Sigmoid colon (tissue), 7 donors: ENCODE data around the gene ATP6V0E1. TPM values are rescaled to one million over a fixed set of nuclear protein-coding genes. Genes with fewer than 3 reads are reported as not detected.

Experiments used
- DNase-seq: peaks from one replicate; pipeline ENCODE4 v3.0.0-alpha.2; 2019
- H3K27ac ChIP-seq, 4 donors: fragments of 200-600 bp; sonication (generic); one replicate each; pipeline ENCODE4 v1.5.1; 2016 to 2019; ENCODE audit warnings: mild to moderate bottlenecking in 1 of 4
- H3K27me3 ChIP-seq, 3 donors: fragments of 200-600 bp; sonication (generic); one replicate each; pipeline ENCODE4 v1.5.1; 2019; ENCODE audit warnings: mild to moderate bottlenecking in 1 of 3
- H3K36me3 ChIP-seq, 4 donors: fragments of 200-600 bp; sonication (generic); one replicate each; pipeline ENCODE4 v1.5.1; 2016 to 2019
- H3K4me1 ChIP-seq, 4 donors: fragments of 200-600 bp; sonication (generic); one replicate each; pipeline ENCODE4 v1.5.1; 2017 to 2019
- H3K4me3 ChIP-seq, 4 donors: fragments of 200-600 bp; sonication (generic); one replicate each; pipeline ENCODE4 v1.5.1; 2017 to 2019; ENCODE audit warnings: mild to moderate bottlenecking in 2 of 4, moderate library complexity in 1 of 4
- H3K9me3 ChIP-seq, 4 donors: fragments of 200-600 bp in 3 of 4; sonication (generic) in 3 of 4; one replicate each; pipeline versions ENCODE4 v1.5.1 to v1.6.1; 2013 to 2019
- EP300 ChIP-seq, 4 donors: sonication (generic); formaldehyde crosslinking; IDR thresholded peaks; one replicate each; pipeline ENCODE4 v1.6.1; 2017; ENCODE audit warnings: antibody characterized with exemption in 4 of 4
- POLR2A ChIP-seq, 2 donors: fragments of 450-650 bp; IDR thresholded peaks; one replicate each; pipeline ENCODE4 v1.6.1; 2016; ENCODE audit warnings: antibody characterized with exemption in 2 of 2, mild to moderate bottlenecking in 2 of 2, moderate library complexity in 2 of 2
- POLR2AphosphoS5 ChIP-seq, 4 donors: sonication (generic); formaldehyde crosslinking; IDR thresholded peaks; one replicate each; pipeline ENCODE4 v1.6.1; 2017; ENCODE audit warnings: antibody characterized with exemption in 4 of 4
- WGBS, 2 donors: extraction: QIAGEN DNeasy Blood & Tissue Kit; methylation state at CpG; one replicate each; pipeline ENCODE4 v1.1.7; 2013; 5-methylcytosine and 5-hydroxymethylcytosine counted together
- intact Hi-C: fragments of 100-400 bp; cut with DNase I; formaldehyde crosslinking; loops from one replicate; pipeline ENCODE4 v1.15.1; 2023
- polyA plus RNA-seq, 3 donors: library from polyadenylated mRNA; stranded (reverse); fragments of 200-250 nt; gene quantifications; one replicate each; pipeline ENCODE4 v1.2.3, GENCODE V29; 2013
- total RNA-seq, 4 donors: library from RNA; depleted of rRNA; stranded (reverse); fragments of >200 nt; gene quantifications; one replicate each; pipeline ENCODE4 v1.1.0, GENCODE V29; 2016
- TF ChIP-seq, protein P1 (sequence below), 4 experiments: fragments of 450-650 bp in 3 of 4; fragments of 200-600 bp in 1 of 4; IDR thresholded peaks; one replicate each; pipeline ENCODE4 v1.5.1; 2016 to 2019; ENCODE audit warnings: antibody characterized with exemption in 4 of 4, mild to moderate bottlenecking in 3 of 4, moderate library complexity in 2 of 4
- donor health status: healthy with polysubstance abuse.
- donor health status: Bipolar disorder and iron deficiency.
- donor health status: healthy.

Gene ATP6V0E1
- total and polyA plus RNA-seq, 7 donors, result 117 to 261 (median 154) TPM

DNA sequence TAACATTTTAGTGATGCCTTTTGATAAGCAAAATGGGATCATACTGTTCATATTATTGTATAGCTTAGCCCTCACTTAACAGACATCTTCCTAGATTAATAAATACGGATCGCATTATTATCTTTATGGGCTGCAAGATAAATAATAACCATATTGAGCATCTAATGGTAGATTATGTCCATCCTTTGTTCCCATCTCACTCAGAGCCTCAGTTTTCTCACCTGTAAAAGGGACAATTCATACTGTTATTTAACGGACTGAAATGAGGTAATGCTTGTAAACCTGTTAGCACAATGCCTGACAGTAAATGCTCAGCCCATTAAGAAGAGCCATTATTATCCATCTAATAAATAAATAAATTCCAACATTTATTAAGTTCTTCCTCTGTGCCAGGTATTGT is 27.3 kb upstream of the ATP6V0E1 start:
- Histone ChIP-seq H3K4me1 (peaks cover 0 to 54% (median 25%) of the 10 kb centered on the region in 4 donors), H3K4me3 (no peak overlapping the region), H3K9me3 (no peaks in the 10 kb centered on the region), H3K27me3 (no peaks in the 10 kb centered on the region), H3K36me3 (peaks cover 0 to 10% (median 6%) of the 10 kb centered on the region in 4 donors), H3K27ac (peak overlapping the region in 3 of 4 donors; percentile 65 to 88 (median 87))
- intact Hi-C loops, result no loop called here
- TF ChIP-seq, protein P1, sequence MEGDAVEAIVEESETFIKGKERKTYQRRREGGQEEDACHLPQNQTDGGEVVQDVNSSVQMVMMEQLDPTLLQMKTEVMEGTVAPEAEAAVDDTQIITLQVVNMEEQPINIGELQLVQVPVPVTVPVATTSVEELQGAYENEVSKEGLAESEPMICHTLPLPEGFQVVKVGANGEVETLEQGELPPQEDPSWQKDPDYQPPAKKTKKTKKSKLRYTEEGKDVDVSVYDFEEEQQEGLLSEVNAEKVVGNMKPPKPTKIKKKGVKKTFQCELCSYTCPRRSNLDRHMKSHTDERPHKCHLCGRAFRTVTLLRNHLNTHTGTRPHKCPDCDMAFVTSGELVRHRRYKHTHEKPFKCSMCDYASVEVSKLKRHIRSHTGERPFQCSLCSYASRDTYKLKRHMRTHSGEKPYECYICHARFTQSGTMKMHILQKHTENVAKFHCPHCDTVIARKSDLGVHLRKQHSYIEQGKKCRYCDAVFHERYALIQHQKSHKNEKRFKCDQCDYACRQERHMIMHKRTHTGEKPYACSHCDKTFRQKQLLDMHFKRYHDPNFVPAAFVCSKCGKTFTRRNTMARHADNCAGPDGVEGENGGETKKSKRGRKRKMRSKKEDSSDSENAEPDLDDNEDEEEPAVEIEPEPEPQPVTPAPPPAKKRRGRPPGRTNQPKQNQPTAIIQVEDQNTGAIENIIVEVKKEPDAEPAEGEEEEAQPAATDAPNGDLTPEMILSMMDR (IDR thresholded peaks at IDR 0.05), result no peak
- no peak for TF ChIP-seq POLR2AphosphoS5 (IDR thresholded peaks at IDR 0.05)
- TF ChIP-seq POLR2A (IDR thresholded peaks at IDR 0.05), result no peak
- no peak for TF ChIP-seq EP300 (IDR thresholded peaks at IDR 0.05)
- 72 to 83% methylated on average over 3 of the region's 3 CpGs for WGBS, 2 donors
- no peak for DNase-seq

DNA sequence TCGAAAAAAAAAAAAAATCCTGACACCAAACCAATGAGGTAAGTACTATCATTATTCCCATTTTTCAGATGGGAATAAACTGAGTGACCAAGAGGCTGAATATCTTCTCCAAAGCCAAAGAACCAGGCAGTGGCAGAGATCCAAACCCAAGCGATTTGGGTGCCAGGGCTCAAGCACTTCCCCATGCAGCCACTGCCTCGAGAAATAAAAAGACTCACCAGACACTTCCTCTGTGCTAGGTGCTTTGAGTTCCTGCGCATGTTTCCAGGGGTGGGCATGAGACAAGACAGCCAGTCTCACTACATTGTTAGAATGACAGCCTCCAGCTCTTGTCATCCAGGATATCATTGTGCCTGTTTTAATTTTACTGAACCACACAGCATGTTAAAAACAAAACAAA is 26.6 kb upstream of the ATP6V0E1 start:
- peaks cover 0 to 8% (median 1%) of the 10 kb centered on the region in 4 donors for H3K36me3 ChIP-seq
- intact Hi-C loops, result no loop called here
- no peak for DNase-seq
- H3K27me3 ChIP-seq, result no peaks in the 10 kb centered on the region
- no peak overlapping the region for H3K4me3 ChIP-seq
- TF ChIP-seq POLR2AphosphoS5 (IDR thresholded peaks at IDR 0.05) (no peak), POLR2A (IDR thresholded peaks at IDR 0.05) (no peak), EP300 (IDR thresholded peaks at IDR 0.05) (no peak)
- TF ChIP-seq, protein P1 (IDR thresholded peaks at IDR 0.05), result no peak
- peak overlapping the region in 3 of 4 donors; percentile 87 to 90 (median 88) for H3K27ac ChIP-seq
- peaks cover 0 to 48% (median 23%) of the 10 kb centered on the region in 4 donors for H3K4me1 ChIP-seq
- no peaks in the 10 kb centered on the region for H3K9me3 ChIP-seq
- 61 to 74% methylated on average over 4 of the region's 4 CpGs for WGBS, 2 donors

DNA sequence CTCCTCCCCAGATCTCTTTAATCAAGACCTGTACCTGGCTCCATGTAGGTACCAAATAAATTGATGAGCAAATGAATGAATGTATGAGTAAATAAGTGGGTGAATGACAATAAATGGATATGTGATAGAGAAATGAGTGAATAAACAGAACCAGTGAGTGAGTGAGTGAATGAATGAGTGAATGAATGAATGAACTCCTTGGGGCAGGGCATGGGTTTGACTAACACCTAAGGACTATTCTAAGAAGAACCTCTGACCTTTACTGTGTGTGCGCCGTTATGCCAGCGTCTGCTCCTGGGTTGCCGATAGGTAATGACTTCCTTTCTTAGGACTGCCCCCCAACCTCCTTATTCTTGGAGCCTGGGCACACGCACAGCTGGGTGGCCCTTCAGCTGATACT is 26.1 kb upstream of the ATP6V0E1 start:
- peaks cover 0 to 47% (median 21%) of the 10 kb centered on the region in 4 donors for H3K4me1 ChIP-seq
- DNase-seq, result no peak
- TF ChIP-seq EP300 (IDR thresholded peaks at IDR 0.05) (no peak), POLR2AphosphoS5 (IDR thresholded peaks at IDR 0.05) (no peak), POLR2A (IDR thresholded peaks at IDR 0.05) (no peak)
- TF ChIP-seq, protein P1 (IDR thresholded peaks at IDR 0.05), result no peak
- H3K36me3 ChIP-seq, result peaks cover 0 to 9% (median 2%) of the 10 kb centered on the region in 4 donors
- 42 to 66% methylated on average over 5 of the region's 5 CpGs for WGBS, 2 donors
- intact Hi-C loops, result no loop called here
- no peaks in the 10 kb centered on the region for H3K27me3 ChIP-seq
- no peak overlapping the region for H3K4me3 ChIP-seq
- no peaks in the 10 kb centered on the region for H3K9me3 ChIP-seq
- H3K27ac ChIP-seq, result peak overlapping the region in 3 of 4 donors; percentile 87 to 90 (median 88)

DNA sequence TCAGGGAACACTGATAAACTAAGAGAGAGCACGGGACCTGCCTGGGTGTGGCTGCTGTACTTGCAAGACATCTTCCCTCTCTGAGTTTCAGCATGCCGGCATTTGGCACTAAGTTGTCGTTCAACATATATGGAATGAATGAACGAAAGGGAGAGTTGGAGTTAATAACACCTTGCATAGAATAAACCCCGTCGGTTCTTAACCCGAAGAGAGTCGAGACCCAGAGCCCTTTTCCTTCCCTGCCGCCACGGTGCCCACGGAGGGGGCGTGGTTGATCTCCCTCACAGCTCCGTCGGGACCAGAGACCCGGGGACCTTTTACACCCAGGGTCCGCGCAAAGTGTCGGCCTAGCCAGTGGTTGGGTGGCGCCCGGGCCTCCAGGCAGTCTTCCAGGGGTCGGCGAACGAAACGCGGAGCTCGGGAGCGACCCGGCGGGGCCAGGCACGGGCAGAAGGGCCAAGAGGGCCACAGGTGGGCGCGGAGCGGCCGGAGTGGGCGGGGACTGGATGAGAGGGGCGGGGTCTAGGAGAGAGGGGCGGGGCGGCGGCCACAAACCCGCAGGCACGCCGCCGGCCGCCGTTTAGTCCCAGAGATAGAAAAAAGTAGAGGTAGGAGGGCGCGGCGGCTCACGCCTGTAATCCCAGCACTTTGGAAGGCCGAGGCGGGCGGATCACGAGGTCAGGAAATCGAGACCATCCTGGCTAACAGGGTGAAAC is 25.1 kb upstream of the ATP6V0E1 start:
- TF ChIP-seq, protein P1 (IDR thresholded peaks at IDR 0.05), result no peak
- no peak for TF ChIP-seq EP300 (IDR thresholded peaks at IDR 0.05)
- no peak for TF ChIP-seq POLR2AphosphoS5 (IDR thresholded peaks at IDR 0.05)
- TF ChIP-seq POLR2A (IDR thresholded peaks at IDR 0.05), result no peak
- DNase-seq, result peak; percentile 80
- peaks cover 0 to 13% (median 2%) of the 10 kb centered on the region in 4 donors for H3K36me3 ChIP-seq
- WGBS, 2 donors, result 1 to 3% methylated on average over 54 of the region's 54 CpGs
- no peaks in the 10 kb centered on the region for H3K9me3 ChIP-seq
- intact Hi-C loops, result no loop called here
- peak overlapping the region; percentile 60 to 97 (median 84) for H3K4me3 ChIP-seq
- no peaks in the 10 kb centered on the region for H3K27me3 ChIP-seq
- peak overlapping the region; percentile 81 to 90 (median 88) for H3K27ac ChIP-seq
- peaks cover 0 to 37% (median 21%) of the 10 kb centered on the region in 4 donors for H3K4me1 ChIP-seq
